Measurements from ENCODE around the gene PRLH.
"Not testable (repeated sequence)": the region's sequence is repeated elsewhere in the genome, so short reads cannot be mapped to it uniquely, and the experiment has no call there.

PRLH gene

GRCh38 chr2:237583385-237584295 lies 17.3 kb downstream of the PRLH start:
- no peak for DNase-seq

- DNase-seq, result no peak
These were observed 19.3 kb downstream of the PRLH start for GRCh38 chr2:237585590-237586221.

- DNase-seq, result no peak
These were observed 21.8 kb downstream of the PRLH start for GRCh38 chr2:237588044-237588696.

- no peak for DNase-seq
These were observed 24.1 kb downstream of the PRLH start, which contains the start of gene RAB17 for GRCh38 chr2:237590272-237591140. Gene RAB17 (minus strand): TSS chr2:237590734. CDS start chr2:237586154, 4,580 bp downstream.

- no peak for DNase-seq
These were observed 24.9 kb downstream of the PRLH start for GRCh38 chr2:237591141-237591881.

- no peak for DNase-seq
These were observed 26.1 kb downstream of the PRLH start for GRCh38 chr2:237592425-237592980.

GRCh38 chr2:237593036-237593435 lies 26.7 kb downstream of the PRLH start:
- no peak for DNase-seq

- DNase-seq, result peak; percentile 49 to 80
These were observed 27.4 kb downstream of the PRLH start for GRCh38 chr2:237593596-237594320.

- no peak for DNase-seq
These were observed 28.1 kb downstream of the PRLH start for GRCh38 chr2:237594514-237594871.

GRCh38 chr2:237595829-237596519 lies 29.6 kb downstream of the PRLH start:
- DNase-seq, result not testable (repeated sequence)

GRCh38 chr2:237596520-237597195 lies 30.3 kb downstream of the PRLH start:
- no peak for DNase-seq

- no peak for DNase-seq
These were observed 31.1 kb downstream of the PRLH start for GRCh38 chr2:237597196-237598145.

- DNase-seq, result peak; percentile 38 to 86
These were observed 32.3 kb downstream of the PRLH start for GRCh38 chr2:237598468-237599208.

- DNase-seq, result peak in 1 of 2 experiments; percentile 30
These were observed 33.2 kb downstream of the PRLH start for GRCh38 chr2:237599465-237600110.

- peak; percentile 50 to 91 for DNase-seq
These were observed 34.0 kb downstream of the PRLH start for GRCh38 chr2:237600205-237600846.

GRCh38 chr2:237601453-237602116 lies 35.2 kb downstream of the PRLH start:
- no peak for DNase-seq

Data from NCI-H524 (cell line).